ENCODE data around the gene ARHGAP19.

ARHGAP19 gene

GRCh38 chr10:97228775-97229157 lies 63.7 kb downstream of the ARHGAP19 start:
- DNase-seq (ENCODE audit: insufficient read length, low spot score) (no peak), FAIRE-seq (no peak)
- TF ChIP-seq, protein P1, sequence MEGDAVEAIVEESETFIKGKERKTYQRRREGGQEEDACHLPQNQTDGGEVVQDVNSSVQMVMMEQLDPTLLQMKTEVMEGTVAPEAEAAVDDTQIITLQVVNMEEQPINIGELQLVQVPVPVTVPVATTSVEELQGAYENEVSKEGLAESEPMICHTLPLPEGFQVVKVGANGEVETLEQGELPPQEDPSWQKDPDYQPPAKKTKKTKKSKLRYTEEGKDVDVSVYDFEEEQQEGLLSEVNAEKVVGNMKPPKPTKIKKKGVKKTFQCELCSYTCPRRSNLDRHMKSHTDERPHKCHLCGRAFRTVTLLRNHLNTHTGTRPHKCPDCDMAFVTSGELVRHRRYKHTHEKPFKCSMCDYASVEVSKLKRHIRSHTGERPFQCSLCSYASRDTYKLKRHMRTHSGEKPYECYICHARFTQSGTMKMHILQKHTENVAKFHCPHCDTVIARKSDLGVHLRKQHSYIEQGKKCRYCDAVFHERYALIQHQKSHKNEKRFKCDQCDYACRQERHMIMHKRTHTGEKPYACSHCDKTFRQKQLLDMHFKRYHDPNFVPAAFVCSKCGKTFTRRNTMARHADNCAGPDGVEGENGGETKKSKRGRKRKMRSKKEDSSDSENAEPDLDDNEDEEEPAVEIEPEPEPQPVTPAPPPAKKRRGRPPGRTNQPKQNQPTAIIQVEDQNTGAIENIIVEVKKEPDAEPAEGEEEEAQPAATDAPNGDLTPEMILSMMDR (IDR thresholded peaks at IDR 0.05; ENCODE audit: insufficient read depth, missing control alignments): no peak

DNA sequence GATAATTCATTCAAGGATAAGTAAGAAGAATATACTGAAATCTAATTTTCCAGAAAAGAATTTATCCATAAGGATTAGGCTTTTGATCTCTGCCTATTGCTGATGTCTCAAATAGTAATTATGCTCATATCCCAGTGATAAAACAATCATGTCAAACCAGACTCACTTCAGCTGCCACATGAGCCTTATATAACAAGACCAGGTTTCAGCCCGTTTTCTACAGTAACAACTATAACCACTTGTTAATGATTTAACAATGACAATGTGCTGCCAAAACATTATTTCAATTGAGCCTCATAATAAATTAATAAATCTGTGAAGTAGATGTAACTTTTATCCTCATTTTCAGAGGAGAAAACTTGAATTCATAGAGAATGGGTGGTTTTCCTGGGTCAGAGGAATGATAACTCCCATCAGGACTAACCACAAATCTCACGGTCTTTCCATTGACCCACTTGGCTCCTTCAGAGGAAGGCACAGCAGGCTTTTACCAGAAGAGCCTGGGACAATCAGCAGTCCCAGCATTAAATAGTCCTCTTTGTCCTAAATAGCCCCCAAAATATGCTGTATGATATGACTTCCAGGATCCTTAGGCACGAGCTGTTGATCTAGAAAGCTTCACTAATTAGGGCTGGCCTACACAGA lies 64.2 kb downstream of the ARHGAP19 start:
- no peak for FAIRE-seq
- DNase-seq (ENCODE audit: insufficient read length, low spot score): no peak
- TF ChIP-seq, protein P1 (IDR thresholded peaks at IDR 0.05; ENCODE audit: insufficient read depth, missing control alignments): no peak

DNA sequence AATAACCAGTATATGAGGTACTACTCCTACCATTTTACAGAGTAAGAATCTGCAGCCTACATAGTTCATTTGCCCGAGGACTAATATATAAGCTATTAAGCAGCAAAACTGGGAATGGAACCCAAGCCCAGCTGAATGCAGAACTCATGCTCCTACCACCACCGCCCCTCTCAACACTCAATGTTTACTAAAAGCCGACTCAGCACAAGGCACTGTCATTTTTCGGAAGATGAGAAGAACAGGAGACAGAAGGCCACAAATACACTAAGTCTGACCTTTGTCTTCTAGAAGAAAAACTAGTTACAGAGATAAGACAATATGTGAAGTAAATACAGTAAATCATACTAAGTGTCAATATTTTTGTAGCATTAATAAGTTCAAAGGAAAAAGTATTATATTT lies 66.0 kb downstream of the ARHGAP19 start:
- DNase-seq (ENCODE audit: insufficient read length, low spot score) (no peak), FAIRE-seq (no peak)
- TF ChIP-seq, protein P1 (IDR thresholded peaks at IDR 0.05; ENCODE audit: insufficient read depth, missing control alignments): no peak

DNA sequence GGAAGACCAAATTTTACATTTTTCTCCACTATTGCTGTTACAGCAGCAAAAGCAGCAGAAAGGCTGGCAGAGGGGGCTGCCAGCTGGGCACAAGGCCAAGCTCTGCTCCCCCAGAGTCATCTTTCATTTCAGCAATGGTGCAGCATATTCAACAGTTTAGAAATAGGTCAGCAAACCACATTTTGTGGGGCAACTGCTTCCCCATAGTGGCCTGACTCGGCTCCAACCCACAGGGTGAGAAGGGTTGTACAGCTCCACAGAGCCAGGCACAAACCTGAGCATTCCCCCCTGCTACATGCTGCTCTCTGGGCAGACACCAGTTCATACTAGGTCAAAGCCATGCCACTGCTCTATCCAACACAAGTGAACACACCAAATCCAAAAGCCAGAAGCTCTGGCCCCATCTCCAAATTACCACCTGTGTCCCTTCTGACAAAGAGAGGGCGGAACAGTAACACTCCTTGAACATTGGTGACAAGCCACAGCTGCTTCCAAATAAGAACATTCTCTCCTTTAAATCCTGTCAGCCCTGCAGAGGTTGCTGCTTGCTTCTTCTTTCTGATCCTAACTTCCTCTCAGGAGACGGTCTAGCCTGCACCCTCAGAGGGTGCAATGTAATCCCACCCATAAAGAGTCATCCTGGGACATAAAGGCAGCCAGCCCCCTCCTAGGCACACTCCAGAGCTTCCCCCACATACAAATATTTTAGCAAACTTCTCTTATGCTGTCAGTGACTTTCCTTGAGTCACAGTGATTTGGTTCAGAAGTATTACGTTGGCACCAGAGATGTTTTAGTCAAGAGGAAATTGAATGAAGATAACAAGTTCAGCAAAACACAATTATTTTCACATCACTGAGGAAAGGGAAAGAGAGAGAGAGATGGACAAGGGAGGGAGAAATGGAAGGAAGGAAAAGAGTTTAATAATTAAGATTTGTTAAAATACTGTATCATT lies 67.7 kb downstream of the ARHGAP19 start:
- DNase-seq (ENCODE audit: insufficient read length, low spot score) (no peak), FAIRE-seq (no peak)
- TF ChIP-seq, protein P1 (IDR thresholded peaks at IDR 0.05; ENCODE audit: insufficient read depth, missing control alignments): no peak

DNA sequence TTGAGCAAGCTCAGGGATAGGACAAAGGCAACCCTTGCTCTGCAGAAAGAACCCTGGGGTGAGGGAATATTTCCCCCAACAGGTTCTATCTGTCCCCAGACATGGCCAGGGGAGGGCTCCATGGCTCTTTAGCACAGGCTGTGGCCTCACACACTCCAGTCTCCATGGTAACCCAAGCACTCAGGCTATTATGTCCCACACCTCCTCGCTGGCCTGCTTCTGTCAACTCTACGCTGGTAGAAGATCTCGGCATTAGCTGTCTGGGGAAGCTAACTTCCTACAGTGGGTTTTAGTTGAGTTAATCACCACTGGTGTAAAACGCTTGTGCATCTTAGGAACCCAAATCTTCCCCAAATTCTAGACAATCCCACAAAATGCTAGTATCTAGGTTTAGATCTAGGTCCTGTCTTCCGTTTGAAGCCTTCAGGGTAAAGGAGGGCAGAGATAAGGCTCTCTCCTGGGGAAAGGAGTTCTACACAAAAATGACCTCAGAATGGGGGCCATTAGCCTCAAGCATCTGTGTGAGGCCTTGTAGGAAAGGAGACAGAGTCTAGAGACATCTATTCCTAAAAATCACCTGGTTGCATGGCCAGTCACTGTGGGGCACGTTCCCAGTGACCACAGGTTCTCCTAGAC lies 70.0 kb downstream of the ARHGAP19 start:
- TF ChIP-seq, protein P1 (IDR thresholded peaks at IDR 0.05; ENCODE audit: insufficient read depth, missing control alignments): no peak
- DNase-seq (ENCODE audit: insufficient read length, low spot score) (no peak), FAIRE-seq (no peak)

GRCh38 chr10:97220355-97220754 lies 72.1 kb downstream of the ARHGAP19 start:
- FAIRE-seq (no peak), DNase-seq (ENCODE audit: insufficient read length, low spot score) (no peak)
- TF ChIP-seq, protein P1 (IDR thresholded peaks at IDR 0.05; ENCODE audit: insufficient read depth, missing control alignments): no peak
